CD4-positive, alpha-beta T cell treated with Interleukin-2 at 100 ng/mL for 4 hours (primary cell): ENCODE data around the gene GPRC5C.

Source experiments
- DNase-seq: peaks from one replicate; pipeline ENCODE4 v3.0.0-alpha.2; 2020; ENCODE audit warnings: low spot score

Gene GPRC5C

GRCh38 chr17:74452033-74452840 lies 20.3 kb downstream of the GPRC5C start:
- no peak for DNase-seq

- DNase-seq, result no peak
Observed at GRCh38 chr17:74452841-74453661, 21.2 kb downstream of the GPRC5C start.

DNA sequence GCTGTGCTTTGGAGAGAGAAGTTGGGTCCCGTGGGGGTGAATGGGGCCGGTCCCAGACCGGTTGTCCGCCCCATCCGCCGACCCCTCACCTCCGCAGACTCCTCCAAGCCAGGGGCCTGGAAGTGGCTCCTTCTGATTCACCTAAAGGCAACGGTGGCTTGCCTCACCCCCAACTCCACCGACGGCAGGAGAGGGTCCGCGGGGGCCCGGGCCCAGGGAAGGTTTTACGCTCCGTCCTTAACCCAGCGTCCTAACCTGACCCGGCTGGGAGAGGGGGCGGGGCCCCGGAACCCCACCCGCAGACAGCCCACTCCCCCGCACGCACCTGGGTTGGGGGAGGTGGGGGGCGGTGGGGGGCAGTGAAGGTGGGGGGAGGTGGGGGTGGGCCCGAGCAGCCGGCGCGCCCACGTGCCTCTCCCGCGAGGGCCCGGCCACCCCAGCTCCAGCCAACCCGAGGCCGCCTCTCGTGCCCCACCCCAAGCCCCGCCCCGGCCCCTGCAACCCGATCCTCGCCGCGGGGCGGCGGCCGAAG lies 21.8 kb downstream of the GPRC5C start:
- DNase-seq, result peak; percentile 63

DNA sequence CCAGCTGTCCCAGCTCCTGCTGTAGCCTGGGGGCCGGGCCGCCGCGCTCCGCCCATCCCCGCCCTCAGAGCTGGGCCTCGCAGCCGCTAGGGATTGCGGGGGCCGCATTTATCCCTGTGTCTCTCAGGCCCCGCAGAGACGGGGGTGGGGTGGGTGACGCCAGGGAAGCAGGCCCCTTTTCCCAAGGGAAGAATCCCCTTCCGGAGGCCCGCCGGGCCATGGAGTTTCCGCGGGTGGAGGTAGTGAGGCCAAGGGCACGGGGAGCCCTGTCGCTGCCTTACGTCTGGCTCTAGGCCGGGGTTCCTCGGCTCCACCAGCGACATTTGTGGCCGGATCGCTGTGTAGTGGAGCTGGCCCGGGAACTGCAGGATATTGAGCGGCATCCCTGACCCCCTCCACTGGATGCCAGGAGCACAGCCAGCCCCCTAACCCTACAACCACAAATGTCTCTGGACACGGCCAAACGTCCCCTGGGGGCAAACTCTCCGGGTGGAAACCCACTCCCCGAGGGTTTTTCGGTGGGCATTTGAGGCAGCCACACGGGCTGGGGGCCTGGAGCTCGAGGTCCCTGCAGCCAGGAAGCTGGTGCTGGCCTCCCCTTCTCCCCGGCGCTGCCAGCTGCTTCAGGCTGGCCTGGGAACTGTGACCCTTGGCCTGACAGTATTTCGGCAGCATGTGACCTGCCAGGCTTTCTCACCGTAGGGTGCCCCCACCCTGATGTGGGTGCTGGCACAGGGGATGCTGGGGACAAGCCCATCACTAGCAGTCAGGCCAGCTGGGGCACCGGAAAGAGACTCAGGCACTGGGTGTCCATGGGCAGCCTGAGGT lies 22.5 kb downstream of the GPRC5C start:
- DNase-seq, result no peak

DNA sequence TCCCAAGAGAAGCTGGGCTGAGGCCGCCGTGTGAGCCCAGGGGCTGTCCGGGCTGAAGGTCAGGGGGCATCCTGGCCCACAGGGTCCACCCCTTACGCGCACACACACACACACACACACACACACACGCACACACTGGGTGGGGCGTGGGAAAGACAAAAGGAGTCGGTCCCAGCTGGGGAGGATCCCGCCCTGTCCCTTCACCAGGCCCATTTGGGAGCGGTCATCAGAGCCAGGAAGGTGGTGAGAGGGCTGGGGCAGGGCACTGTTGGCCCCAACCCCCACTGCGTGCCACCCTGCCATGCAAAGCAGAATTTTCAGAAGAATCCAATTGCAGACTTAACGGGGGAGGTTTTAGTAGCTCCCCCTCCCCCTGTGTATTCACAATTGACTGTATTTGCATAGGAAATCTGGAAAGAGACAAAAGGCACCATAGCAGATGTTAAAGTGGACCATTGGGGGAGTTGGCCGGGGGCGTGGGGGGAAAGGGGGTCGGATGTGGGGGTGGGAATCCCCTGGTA lies 23.2 kb downstream of the GPRC5C start:
- no peak for DNase-seq

- DNase-seq, result no peak
Observed at GRCh38 chr17:74455821-74456220, 23.9 kb downstream of the GPRC5C start.

GRCh38 chr17:74457146-74457819 lies 25.4 kb downstream of the GPRC5C start:
- DNase-seq, result peak; percentile 77

GRCh38 chr17:74457820-74458166 lies 25.9 kb downstream of the GPRC5C start:
- no peak for DNase-seq

- no peak for DNase-seq
Observed at GRCh38 chr17:74458835-74459234, 26.9 kb downstream of the GPRC5C start.

DNA sequence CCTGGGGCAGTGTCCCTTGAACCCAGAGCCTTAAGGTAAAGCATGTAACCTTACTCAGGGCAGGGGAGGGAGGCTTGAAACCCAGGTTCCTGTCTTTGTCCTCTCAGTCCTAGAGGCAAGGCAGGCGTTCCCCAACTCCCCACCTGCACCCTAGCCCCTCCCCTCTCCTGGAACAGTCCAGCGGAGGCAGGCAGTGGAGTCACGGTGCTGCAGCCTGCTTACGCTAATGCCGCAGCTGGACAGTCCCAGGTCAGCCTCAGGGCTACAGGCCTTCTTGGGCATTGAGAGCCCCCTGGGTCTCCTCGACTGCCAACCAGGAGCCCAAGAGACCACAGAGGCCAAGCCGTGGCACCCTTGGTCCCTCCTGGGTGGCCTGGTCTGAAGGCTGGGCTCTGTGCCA lies 27.7 kb downstream of the GPRC5C start:
- DNase-seq, result no peak

DNA sequence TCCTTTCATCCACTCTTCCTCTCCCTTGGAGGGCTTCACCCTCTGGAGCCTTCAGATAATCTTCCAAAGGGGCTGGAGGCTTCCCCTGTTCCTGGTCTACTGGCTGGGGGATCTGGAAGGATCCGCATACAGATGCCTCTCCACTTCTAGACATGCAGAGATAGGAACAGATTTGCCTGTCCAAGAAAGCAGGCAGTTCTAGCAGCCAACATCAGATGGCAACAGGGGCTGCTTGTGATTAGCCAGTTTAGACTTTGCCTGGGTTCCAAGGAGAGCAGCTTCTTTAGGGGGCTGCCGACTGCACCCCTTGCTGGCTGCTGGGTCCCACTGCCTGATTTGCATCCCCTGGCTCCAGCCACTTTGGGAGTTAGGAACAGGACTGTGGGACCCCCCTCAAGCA lies 28.4 kb downstream of the GPRC5C start:
- no peak for DNase-seq

DNA sequence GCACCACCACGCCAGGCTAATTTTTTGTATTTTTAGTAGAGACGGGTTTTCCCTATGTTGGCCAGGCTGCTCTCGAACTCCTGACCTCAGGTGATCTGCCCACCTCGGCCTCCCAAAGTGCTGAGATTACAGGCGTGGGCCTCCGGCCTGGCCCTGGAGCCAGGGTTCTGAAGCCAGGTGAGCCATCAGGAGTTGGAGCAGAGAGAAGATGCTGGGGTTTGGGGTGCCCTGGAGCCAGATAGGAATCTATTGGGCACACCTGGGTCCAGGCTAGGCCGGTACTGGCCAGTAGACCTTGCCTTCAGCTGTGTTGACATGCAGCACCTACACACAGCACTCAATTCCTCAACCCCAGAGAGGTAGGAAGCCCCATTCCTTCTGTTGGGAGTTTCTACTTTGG lies 29.1 kb downstream of the GPRC5C start:
- DNase-seq, result no peak

DNA sequence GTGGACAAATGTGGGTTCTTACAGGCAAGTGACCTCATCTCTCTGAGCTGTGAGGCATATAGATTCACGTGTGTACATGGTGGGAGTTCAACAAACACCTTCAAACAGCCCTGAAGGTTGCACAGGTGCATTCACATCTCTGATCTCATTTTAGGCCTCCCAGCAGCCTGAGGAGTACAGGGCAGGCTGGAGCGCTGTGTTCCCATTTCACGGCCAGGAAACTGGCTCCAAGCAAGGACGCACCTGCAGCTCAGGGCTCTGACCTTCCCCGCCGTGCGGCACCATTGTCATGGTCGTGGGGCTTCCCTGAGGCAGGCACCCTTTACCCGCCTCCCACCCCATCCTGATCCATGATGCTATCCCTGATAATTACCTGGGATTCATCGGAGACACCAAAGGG lies 29.7 kb downstream of the GPRC5C start:
- no peak for DNase-seq

GRCh38 chr17:74464730-74465377 lies 33.0 kb downstream of the GPRC5C start:
- DNase-seq, result no peak

DNA sequence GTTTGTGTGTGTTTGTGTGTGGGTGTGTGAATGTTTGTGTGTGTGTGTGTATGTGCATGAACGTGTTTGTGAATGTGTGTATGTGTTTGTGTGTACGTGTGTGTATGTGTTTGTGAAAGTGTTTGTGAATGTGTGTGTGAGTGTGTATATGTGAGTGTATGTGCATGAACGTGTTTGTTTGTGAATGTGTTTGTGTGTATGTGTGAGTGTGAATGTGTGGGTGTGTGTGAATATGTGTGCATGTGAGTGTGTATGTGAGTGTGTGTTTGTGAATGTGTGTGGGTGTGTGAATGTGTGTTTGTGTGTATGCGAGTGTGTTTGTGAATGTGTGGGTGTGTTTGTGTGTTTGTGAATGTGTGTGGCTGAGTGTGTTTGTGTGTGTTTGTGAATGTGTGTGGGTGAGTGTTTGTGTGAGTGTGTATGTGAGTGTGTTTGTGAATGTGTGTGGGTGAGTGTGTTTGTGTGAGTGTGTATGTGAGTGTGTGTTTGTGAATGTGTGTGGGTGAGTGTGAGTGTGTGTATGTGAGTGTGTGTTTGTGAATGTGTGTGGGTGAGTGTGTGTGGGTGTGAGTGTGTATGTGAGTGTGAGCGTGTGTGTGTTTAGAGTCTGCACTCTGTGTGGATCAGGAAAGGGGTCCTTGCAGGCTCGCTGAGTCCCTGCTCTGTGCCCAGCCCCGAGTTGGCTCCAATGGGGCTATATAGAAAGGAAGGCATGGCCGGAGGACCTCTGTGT lies 33.7 kb downstream of the GPRC5C start:
- DNase-seq, result no peak

GRCh38 chr17:74466111-74466827 lies 34.4 kb downstream of the GPRC5C start, which contains the start of gene CD300A:
Gene CD300A (plus strand): TSS chr17:74466634. CDS start chr17:74466704, 70 bp downstream.
- DNase-seq, result no peak

DNA sequence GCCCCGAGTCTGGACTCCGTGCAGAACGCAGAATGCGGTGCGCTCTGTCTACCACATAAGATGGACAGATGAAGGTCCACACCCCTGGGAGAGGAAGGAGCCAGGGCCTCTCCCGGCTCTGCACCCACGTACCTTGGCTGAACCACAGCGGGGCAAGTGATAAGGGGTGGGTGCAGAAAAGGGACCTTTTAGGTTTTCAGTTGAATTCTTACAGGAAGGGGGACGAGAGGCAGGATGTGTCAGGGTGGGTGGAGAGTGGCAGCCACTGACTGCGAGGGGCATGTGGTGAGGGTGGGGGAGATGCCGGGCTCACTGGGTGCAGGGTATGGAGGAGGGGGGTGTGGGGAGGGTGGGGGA lies 34.9 kb downstream of the GPRC5C start:
- DNase-seq, result peak; percentile 40

DNA sequence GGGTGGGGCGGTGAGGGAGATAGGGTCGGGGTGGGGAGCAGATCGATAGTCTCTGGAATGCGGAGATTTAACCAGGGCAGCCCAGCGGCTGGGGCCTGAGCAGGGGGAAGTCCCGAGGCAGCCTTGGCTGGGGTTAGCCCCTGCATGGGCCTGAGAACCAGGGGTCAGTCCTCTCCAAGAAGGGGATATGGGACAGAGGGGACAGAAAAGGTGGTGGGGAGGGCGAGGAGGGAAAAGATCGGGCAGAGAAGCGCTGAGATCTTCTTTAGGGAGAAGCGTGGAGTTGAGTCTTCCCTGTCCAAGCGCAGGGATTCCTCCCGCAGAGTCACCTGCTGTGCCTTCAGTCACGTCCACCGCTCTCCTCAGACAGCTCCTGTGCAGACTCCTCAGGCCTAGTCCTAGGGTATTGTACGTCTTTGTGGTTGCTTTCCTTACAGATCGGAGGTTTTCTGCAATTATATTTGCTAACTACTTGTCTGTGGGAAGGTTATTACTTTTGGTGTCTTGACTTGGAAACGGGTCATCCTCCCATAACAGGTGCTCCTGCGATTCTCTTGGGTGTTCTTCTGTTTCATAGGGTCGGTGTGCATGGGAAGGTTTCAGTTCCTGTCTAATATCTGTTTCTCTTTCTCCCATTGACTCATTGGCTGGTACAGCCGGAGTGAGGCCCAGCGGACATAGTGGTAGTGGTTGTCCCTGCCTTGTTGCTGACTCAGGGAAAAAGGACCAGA lies 35.5 kb downstream of the GPRC5C start:
- peak; percentile 37 for DNase-seq

- peak; percentile 61 for DNase-seq
Observed at GRCh38 chr17:74471341-74471740, 39.5 kb downstream of the GPRC5C start.
